HEK293 (cell line): ENCODE measurements around the gene CD48.

ENCODE experiments used
- CTCF ChIA-PET: fragments of 350-600 bp; formaldehyde crosslinking; extraction: SDS; loops from one replicate; lab custom pipeline; 2021; ENCODE audit warnings: antibody characterized with exemption; lab: Yijun Ruan, JAX
- POLR2A ChIA-PET: fragments of 300-600 bp; formaldehyde crosslinking; extraction: SDS; loops from one replicate; lab custom pipeline; 2020; ENCODE audit warnings: antibody characterized with exemption, inconsistent platforms; lab: Yijun Ruan, JAX
- H3K27ac ChIP-seq: fragments of 200-500 bp; sonication (Bioruptor generic); 2 replicates; pipeline ENCODE4 v1.5.1; 2014; ENCODE audit warnings: low read depth, low read length, control low read depth, inconsistent platforms; ENCODE audit errors: extremely low read depth
- H3K36me3 ChIP-seq, 2 experiments: fragments of 200-500 bp in 1 of 2; sonication (Bioruptor generic) in 1 of 2; 1 replicate in 1 of 2; 2 replicates in 1 of 2; pipeline ENCODE4 v1.5.1; 2014 to 2017; ENCODE audit warnings: inconsistent platforms in 2 of 2, low read length in 2 of 2; ENCODE audit not compliant: control insufficient read depth in 2 of 2, insufficient read depth in 1 of 2
- H3K4me1 ChIP-seq: fragments of 200-500 bp; sonication (Bioruptor generic); 2 replicates; pipeline ENCODE4 v1.5.1; 2014; ENCODE audit warnings: mild to moderate bottlenecking, low read length, inconsistent platforms; ENCODE audit not compliant: control insufficient read depth, insufficient read depth
- H3K4me3 ChIP-seq: 2 replicates; pipeline ENCODE4 v1.5.1; 2011; ENCODE audit warnings: low read depth, mild to moderate bottlenecking, control low read depth, low read length, moderate library complexity
- H3K9me3 ChIP-seq: fragments of 200-500 bp; sonication (Bioruptor generic); 2 replicates; pipeline ENCODE4 v1.5.1; 2014; ENCODE audit warnings: low read depth, low read length, inconsistent platforms; ENCODE audit not compliant: control insufficient read depth, insufficient read depth
- ATF2 ChIP-seq: fragments of 450-650 bp; formaldehyde crosslinking; IDR thresholded peaks from 2 replicates; pipeline ENCODE4 v1.5.1; 2016; ENCODE audit warnings: missing biosample characterization, missing genetic modification characterization, low read depth
- ELK4 ChIP-seq: IDR thresholded peaks from 2 replicates; pipeline ENCODE4 v1.6.1; 2011; ENCODE audit warnings: mild to moderate bottlenecking, low read depth, low read length, borderline replicate concordance
- KLF10 ChIP-seq: fragments of 450-650 bp; IDR thresholded peaks from 2 replicates; pipeline ENCODE4 v1.5.1; 2018; ENCODE audit warnings: missing biosample characterization, mild to moderate bottlenecking, missing genetic modification characterization
- TSHZ1 ChIP-seq: fragments of 450-650 bp; formaldehyde crosslinking; IDR thresholded peaks from 2 replicates; pipeline ENCODE4 v1.5.1; 2016; ENCODE audit warnings: missing biosample characterization, missing genetic modification characterization, borderline replicate concordance
- ZNF138 ChIP-seq: fragments of 450-650 bp; formaldehyde crosslinking; IDR thresholded peaks from 2 replicates; pipeline ENCODE4 v1.5.1; 2016; ENCODE audit warnings: missing biosample characterization, missing genetic modification characterization, borderline replicate concordance
- ZNF155 ChIP-seq: fragments of 450-650 bp; formaldehyde crosslinking; IDR thresholded peaks from 2 replicates; pipeline ENCODE4 v1.5.1; 2016; ENCODE audit warnings: missing biosample characterization, missing genetic modification characterization
- ZNF23 ChIP-seq: fragments of 450-650 bp; formaldehyde crosslinking; IDR thresholded peaks from 2 replicates; pipeline ENCODE4 v1.5.1; 2016; ENCODE audit warnings: missing biosample characterization, missing genetic modification characterization, borderline replicate concordance
- ZNF560 ChIP-seq: fragments of 450-650 bp; formaldehyde crosslinking; IDR thresholded peaks from 2 replicates; pipeline ENCODE4 v1.5.1; 2017; ENCODE audit warnings: missing biosample characterization, missing genetic modification characterization, borderline replicate concordance
- ZNF610 ChIP-seq: fragments of 450-650 bp; formaldehyde crosslinking; IDR thresholded peaks from 2 replicates; pipeline ENCODE4 v1.5.1; 2016; ENCODE audit warnings: missing biosample characterization, missing genetic modification characterization, borderline replicate concordance
- ZNF654 ChIP-seq: fragments of 450-650 bp; formaldehyde crosslinking; IDR thresholded peaks from 2 replicates; pipeline ENCODE4 v1.5.1; 2016; ENCODE audit warnings: low read depth, missing biosample characterization, missing genetic modification characterization
- ZNF791 ChIP-seq: fragments of 450-650 bp; formaldehyde crosslinking; IDR thresholded peaks from 2 replicates; pipeline ENCODE4 v1.5.1; 2016; ENCODE audit warnings: missing biosample characterization, missing genetic modification characterization
- TF ChIP-seq, protein P1 (sequence below): fragments of 450-650 bp; formaldehyde crosslinking; IDR thresholded peaks from 2 replicates; pipeline ENCODE4 v1.5.1; 2016; ENCODE audit warnings: missing biosample characterization, missing genetic modification characterization
- TF ChIP-seq, protein P2 (sequence below): fragments of 450-650 bp; formaldehyde crosslinking; IDR thresholded peaks from 2 replicates; pipeline ENCODE4 v1.5.1; 2017; ENCODE audit warnings: missing biosample characterization, mild to moderate bottlenecking, missing genetic modification characterization, moderate library complexity
- TF ChIP-seq, protein P3 (sequence below): fragments of 450-650 bp; formaldehyde crosslinking; IDR thresholded peaks from 2 replicates; pipeline ENCODE4 v1.5.1; 2016; ENCODE audit warnings: missing biosample characterization, missing genetic modification characterization, borderline replicate concordance
- TF ChIP-seq, protein P4 (sequence below): fragments of 450-650 bp; formaldehyde crosslinking; IDR thresholded peaks from 2 replicates; pipeline ENCODE4 v1.5.1; 2016; ENCODE audit warnings: missing biosample characterization, missing genetic modification characterization

CD48 gene

DNA sequence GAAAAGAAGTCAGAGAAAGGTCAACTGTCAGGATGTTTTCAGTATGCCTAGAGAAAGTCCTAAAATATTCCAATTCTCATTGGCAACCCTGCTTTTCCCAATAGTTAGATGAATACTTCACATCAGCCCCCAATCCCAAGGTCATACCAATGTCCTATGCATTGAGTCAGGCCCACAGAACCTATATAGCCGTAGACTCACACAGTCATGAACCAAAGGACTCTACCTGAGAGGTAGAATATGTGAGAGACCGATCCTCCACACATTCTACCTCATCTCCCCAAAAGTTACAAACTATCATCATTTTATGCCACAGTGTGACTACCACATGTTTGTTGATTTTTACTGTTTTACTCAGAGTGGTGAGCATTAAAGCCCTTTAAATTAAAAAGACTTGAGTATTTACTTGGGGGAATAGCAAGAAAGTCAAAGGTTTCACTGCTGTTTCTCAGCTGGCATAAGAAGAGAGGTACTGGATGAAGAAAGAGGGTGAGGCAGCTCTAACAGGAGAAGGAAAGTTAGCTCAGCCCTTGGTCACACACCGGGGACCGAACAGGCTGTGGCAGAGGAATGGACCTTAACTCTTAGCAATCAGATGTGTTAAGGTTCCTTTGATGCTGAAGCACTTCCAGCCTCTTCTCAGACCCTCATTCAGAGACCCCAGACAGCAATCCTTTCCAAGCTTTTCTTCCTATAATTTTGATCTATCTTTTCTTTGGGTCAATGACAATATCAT is 937 bp downstream of the CD48 start (continued):
- TF ChIP-seq ATF2 (tag by site-specific recombination): no peak
- TF ChIP-seq, all 188 proteins: peak for 0

- ChIA-PET POLR2A (no interaction called here), CTCF (no interaction called here)
- Histone ChIP-seq H3K27ac (no peak overlapping the region), H3K9me3 (no peaks in the 10 kb centered on the region), H3K4me3 (no peak overlapping the region), H3K36me3 (no peaks in the 10 kb centered on the region), H3K4me1 (no peaks in the 10 kb centered on the region)
- no peak for TF ChIP-seq ZNF23 (tag by site-specific recombination)
- TF ChIP-seq ZNF654 (tag by site-specific recombination): no peak
- TF ChIP-seq ZNF155 (tag by site-specific recombination): no peak
- TF ChIP-seq, protein P1, sequence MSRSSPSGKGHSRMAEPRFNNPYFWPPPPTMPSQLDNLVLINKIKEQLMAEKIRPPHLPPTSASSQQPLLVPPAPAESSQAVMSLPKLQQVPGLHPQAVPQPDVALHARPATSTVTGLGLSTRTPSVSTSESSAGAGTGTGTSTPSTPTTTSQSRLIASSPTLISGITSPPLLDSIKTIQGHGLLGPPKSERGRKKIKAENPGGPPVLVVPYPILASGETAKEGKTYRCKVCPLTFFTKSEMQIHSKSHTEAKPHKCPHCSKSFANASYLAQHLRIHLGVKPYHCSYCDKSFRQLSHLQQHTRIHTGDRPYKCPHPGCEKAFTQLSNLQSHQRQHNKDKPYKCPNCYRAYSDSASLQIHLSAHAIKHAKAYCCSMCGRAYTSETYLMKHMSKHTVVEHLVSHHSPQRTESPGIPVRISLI (tag by site-specific recombination): no peak
- TF ChIP-seq, protein P2, sequence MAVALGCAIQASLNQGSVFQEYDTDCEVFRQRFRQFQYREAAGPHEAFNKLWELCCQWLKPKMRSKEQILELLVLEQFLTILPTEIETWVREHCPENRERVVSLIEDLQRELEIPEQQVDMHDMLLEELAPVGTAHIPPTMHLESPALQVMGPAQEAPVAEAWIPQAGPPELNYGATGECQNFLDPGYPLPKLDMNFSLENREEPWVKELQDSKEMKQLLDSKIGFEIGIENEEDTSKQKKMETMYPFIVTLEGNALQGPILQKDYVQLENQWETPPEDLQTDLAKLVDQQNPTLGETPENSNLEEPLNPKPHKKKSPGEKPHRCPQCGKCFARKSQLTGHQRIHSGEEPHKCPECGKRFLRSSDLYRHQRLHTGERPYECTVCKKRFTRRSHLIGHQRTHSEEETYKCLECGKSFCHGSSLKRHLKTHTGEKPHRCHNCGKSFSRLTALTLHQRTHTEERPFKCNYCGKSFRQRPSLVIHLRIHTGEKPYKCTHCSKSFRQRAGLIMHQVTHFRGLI (tag by site-specific recombination): no peak
- no peak for TF ChIP-seq ZNF791 (tag by site-specific recombination)
- no peak for TF ChIP-seq TSHZ1 (tag by site-specific recombination)
- no peak for TF ChIP-seq KLF10
- TF ChIP-seq, protein P3, sequence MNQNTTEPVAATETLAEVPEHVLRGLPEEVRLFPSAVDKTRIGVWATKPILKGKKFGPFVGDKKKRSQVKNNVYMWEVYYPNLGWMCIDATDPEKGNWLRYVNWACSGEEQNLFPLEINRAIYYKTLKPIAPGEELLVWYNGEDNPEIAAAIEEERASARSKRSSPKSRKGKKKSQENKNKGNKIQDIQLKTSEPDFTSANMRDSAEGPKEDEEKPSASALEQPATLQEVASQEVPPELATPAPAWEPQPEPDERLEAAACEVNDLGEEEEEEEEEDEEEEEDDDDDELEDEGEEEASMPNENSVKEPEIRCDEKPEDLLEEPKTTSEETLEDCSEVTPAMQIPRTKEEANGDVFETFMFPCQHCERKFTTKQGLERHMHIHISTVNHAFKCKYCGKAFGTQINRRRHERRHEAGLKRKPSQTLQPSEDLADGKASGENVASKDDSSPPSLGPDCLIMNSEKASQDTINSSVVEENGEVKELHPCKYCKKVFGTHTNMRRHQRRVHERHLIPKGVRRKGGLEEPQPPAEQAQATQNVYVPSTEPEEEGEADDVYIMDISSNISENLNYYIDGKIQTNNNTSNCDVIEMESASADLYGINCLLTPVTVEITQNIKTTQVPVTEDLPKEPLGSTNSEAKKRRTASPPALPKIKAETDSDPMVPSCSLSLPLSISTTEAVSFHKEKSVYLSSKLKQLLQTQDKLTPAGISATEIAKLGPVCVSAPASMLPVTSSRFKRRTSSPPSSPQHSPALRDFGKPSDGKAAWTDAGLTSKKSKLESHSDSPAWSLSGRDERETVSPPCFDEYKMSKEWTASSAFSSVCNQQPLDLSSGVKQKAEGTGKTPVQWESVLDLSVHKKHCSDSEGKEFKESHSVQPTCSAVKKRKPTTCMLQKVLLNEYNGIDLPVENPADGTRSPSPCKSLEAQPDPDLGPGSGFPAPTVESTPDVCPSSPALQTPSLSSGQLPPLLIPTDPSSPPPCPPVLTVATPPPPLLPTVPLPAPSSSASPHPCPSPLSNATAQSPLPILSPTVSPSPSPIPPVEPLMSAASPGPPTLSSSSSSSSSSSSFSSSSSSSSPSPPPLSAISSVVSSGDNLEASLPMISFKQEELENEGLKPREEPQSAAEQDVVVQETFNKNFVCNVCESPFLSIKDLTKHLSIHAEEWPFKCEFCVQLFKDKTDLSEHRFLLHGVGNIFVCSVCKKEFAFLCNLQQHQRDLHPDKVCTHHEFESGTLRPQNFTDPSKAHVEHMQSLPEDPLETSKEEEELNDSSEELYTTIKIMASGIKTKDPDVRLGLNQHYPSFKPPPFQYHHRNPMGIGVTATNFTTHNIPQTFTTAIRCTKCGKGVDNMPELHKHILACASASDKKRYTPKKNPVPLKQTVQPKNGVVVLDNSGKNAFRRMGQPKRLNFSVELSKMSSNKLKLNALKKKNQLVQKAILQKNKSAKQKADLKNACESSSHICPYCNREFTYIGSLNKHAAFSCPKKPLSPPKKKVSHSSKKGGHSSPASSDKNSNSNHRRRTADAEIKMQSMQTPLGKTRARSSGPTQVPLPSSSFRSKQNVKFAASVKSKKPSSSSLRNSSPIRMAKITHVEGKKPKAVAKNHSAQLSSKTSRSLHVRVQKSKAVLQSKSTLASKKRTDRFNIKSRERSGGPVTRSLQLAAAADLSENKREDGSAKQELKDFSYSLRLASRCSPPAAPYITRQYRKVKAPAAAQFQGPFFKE (tag by site-specific recombination): no peak
- TF ChIP-seq, protein P4, sequence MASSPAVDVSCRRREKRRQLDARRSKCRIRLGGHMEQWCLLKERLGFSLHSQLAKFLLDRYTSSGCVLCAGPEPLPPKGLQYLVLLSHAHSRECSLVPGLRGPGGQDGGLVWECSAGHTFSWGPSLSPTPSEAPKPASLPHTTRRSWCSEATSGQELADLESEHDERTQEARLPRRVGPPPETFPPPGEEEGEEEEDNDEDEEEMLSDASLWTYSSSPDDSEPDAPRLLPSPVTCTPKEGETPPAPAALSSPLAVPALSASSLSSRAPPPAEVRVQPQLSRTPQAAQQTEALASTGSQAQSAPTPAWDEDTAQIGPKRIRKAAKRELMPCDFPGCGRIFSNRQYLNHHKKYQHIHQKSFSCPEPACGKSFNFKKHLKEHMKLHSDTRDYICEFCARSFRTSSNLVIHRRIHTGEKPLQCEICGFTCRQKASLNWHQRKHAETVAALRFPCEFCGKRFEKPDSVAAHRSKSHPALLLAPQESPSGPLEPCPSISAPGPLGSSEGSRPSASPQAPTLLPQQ: no peak
- TF ChIP-seq ZNF610 (tag by site-specific recombination): no peak
- TF ChIP-seq ZNF138: no peak
- TF ChIP-seq ZNF560 (tag by site-specific recombination): no peak
- no peak for TF ChIP-seq ELK4
Measured at GRCh38 chr1:160709715-160710114, 1.9 kb downstream of the CD48 start.
